ENCODE measurements around the gene PRRC2B.

Gene PRRC2B

GRCh38 chr9:131396626-131397025 is 2.7 kb downstream of the PRRC2B start:
- TF ChIP-seq CTCF (conservative IDR thresholded peaks at IDR 0.05; ENCODE audit: low read depth), result no peak
- POLR2A ChIA-PET (ENCODE audit: low non-redundant PET), result no interaction called here
- CTCF ChIA-PET, result interaction anchor here (0.7 to 1.8 kb wide), 3 partner anchors 10 to 47 kb away, joined by 5 to 11 read pairs (median 10); no protein-coding TSS in a partner anchor
- H3K27ac ChIP-seq, result peak overlapping the region; percentile 99
- no peak for DNase-seq (ENCODE audit: low spot score)

GRCh38 chr9:131397100-131397790 is 3.4 kb downstream of the PRRC2B start:
- ChIA-PET CTCF (interaction anchor here (0.6 to 1.8 kb wide), 4 partner anchors 10 to 841 kb away, joined by 4 to 11 read pairs (median 8); no protein-coding TSS in a partner anchor), POLR2A (ENCODE audit: low non-redundant PET) (interaction anchor here (1.3 kb wide), 1 partner anchor 24 kb away, joined by 7 read pairs; no protein-coding TSS in a partner anchor)
- peak; percentile 72 for DNase-seq (ENCODE audit: low spot score)
- H3K27ac ChIP-seq, result peak overlapping the region; percentile 99
- no peak for TF ChIP-seq CTCF (conservative IDR thresholded peaks at IDR 0.05; ENCODE audit: low read depth)

GRCh38 chr9:131398204-131398603 is 4.3 kb downstream of the PRRC2B start:
- DNase-seq (ENCODE audit: low spot score), result no peak
- no peak for TF ChIP-seq CTCF (conservative IDR thresholded peaks at IDR 0.05; ENCODE audit: low read depth)
- H3K27ac ChIP-seq, result peak overlapping the region; percentile 85
- CTCF ChIA-PET, result interaction anchor here (1.8 kb wide), 1 partner anchor 9 kb away, joined by 10 read pairs; no protein-coding TSS in a partner anchor
- POLR2A ChIA-PET (ENCODE audit: low non-redundant PET), result interaction anchor here (1.3 kb wide), 1 partner anchor 25 kb away, joined by 7 read pairs; no protein-coding TSS in a partner anchor

- POLR2A ChIA-PET (ENCODE audit: low non-redundant PET), result no interaction called here
- CTCF ChIA-PET, result interaction anchor here (0.6 to 1.6 kb wide), 2 partner anchors 50 to 353 kb away, joined by 3 to 5 read pairs; no protein-coding TSS in a partner anchor
- no peak for TF ChIP-seq CTCF (conservative IDR thresholded peaks at IDR 0.05; ENCODE audit: low read depth)
- no peak for DNase-seq (ENCODE audit: low spot score)
- peak overlapping the region; percentile 83 for H3K27ac ChIP-seq
Measured at GRCh38 chr9:131399972-131400371, 6.1 kb downstream of the PRRC2B start.

GRCh38 chr9:131400627-131401026 is 6.7 kb downstream of the PRRC2B start:
- DNase-seq (ENCODE audit: low spot score), result no peak
- peak overlapping the region; percentile 83 for H3K27ac ChIP-seq
- ChIA-PET CTCF (no interaction called here), POLR2A (ENCODE audit: low non-redundant PET) (no interaction called here)
- no peak for TF ChIP-seq CTCF (conservative IDR thresholded peaks at IDR 0.05; ENCODE audit: low read depth)

- TF ChIP-seq CTCF (conservative IDR thresholded peaks at IDR 0.05; ENCODE audit: low read depth), result no peak
- ChIA-PET POLR2A (ENCODE audit: low non-redundant PET) (no interaction called here), CTCF (interaction anchor here (0.6 to 1.5 kb wide), 3 partner anchors 11 to 19 kb away, joined by 3 to 4 read pairs (median 4); no protein-coding TSS in a partner anchor)
- no peak for DNase-seq (ENCODE audit: low spot score)
- peak overlapping the region; percentile 83 for H3K27ac ChIP-seq
Measured at GRCh38 chr9:131402073-131402472, 8.2 kb downstream of the PRRC2B start.
